HG02852 (cell line): ENCODE measurements around the gene ZNF618.

Experiments used
- ATAC-seq: cut with Tn5 transposase; IDR thresholded peaks from one replicate; pipeline ENCODE4 v1.9.1; 2021; ENCODE audit warnings: mild to moderate bottlenecking, moderate library complexity; ENCODE audit not compliant: unreplicated experiment

Gene ZNF618

GRCh38 chr9:113932906-113933584, 56.9 kb downstream of the ZNF618 start:
- ATAC-seq: no peak

DNA sequence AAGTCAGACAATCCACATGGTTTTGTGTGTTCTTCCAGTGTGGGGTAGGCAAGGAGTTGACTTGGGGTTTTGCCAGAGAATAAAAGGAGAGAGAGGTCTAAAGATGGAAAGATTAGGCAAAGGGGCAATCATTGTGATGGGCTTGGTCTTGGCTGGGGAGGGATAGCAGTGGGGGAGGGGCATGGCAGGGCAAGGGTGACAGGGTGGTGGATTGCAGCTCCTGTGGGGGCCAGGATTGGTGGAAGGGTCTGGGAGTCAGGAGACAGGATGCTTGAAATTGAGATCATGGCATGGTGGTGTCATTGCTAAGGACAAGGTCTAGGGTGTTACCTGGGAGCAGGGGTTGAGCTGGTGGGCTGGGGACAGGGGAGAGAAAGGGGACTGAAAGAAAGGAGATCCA, 57.6 kb downstream of the ZNF618 start:
- ATAC-seq: no peak

DNA sequence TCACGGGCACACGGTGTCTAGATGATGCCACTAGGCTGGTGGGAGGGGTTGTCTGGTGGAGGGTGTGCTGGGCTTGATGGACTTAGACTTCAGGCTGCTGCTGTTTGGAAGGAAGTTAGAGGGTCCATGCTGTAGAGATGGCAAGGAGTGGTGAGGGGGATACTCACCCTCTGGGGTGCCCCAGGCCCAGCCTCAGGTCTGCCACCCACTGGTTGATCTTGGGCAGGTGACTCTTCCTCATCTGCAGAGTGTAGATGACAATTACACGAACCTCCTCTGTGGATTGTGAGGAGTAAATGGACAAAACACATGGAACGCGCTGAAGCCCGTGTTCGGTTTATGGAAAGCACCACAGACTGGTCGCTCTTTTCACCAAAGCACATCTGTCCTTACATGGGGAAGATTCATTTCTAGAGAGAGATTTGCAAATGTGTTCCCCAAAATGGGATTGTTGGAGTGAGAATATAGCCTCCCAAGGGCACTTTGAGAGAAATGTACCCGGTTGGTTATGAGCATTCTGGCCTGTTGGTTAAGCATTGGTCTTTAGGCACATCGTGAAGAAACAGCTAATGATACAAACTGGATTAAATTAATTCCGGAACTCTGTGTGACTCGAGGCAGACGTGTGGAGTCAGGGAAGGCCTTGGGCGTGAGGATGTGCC, 58.2 kb downstream of the ZNF618 start:
- no peak for ATAC-seq

GRCh38 chr9:113934829-113935676, 58.9 kb downstream of the ZNF618 start:
- ATAC-seq: no peak

DNA sequence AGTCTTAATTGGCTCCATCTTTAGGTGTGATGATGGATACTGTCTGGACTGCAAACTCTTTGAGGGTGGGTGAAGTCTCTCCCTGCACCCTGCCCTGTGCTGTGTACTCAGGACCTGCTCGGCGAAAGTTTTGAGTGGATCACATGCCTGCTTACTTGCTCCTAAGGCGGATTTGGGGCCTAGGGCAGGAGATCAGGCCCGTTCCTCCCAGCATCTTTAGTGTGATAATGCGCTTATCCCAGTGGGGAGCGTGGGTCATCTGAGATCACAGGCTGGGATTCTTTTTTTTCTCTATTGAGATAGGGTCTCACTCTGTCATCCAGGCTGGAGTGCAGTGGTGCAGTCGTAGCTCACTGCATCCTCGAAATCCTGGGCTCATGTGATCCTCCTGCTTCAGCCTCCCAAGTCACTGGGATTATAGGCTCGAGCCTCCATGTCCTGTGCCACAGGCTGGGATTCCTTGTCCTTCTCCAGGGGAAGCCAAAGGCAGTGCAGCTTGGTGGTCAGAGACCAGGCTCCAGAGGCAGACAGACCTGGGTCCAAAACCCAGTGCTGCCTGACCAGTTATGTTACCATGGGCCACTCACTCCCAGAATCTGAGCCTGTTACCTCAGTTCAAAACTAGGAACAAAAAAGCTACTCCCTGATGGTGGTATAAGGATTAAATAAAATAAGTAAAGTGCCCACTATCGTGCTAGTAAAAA, 59.7 kb downstream of the ZNF618 start:
- no peak for ATAC-seq

GRCh38 chr9:113940077-113940476, 64.0 kb downstream of the ZNF618 start:
- ATAC-seq: no peak

- ATAC-seq: no peak
These were observed 64.9 kb downstream of the ZNF618 start for GRCh38 chr9:113941056-113941455.

DNA sequence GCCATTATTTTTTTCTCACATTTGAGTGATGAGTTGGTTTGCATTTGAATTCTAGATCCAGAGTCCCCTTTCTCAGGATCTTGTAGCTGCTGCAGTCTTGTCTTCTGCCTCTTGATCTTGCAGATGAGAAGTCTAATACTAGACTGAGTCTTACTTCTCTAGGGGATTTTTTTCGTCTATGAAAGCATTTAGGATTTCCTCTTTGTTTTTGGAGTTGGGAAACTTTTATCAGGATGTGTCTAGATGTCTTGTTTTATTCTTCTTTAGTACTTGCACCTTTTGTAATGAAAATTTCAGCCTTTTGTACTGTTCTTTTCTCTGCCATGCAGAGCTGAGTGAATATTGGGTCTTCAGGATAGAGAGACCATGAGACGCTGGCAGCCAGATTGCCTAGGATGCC, 65.4 kb downstream of the ZNF618 start:
- no peak for ATAC-seq

DNA sequence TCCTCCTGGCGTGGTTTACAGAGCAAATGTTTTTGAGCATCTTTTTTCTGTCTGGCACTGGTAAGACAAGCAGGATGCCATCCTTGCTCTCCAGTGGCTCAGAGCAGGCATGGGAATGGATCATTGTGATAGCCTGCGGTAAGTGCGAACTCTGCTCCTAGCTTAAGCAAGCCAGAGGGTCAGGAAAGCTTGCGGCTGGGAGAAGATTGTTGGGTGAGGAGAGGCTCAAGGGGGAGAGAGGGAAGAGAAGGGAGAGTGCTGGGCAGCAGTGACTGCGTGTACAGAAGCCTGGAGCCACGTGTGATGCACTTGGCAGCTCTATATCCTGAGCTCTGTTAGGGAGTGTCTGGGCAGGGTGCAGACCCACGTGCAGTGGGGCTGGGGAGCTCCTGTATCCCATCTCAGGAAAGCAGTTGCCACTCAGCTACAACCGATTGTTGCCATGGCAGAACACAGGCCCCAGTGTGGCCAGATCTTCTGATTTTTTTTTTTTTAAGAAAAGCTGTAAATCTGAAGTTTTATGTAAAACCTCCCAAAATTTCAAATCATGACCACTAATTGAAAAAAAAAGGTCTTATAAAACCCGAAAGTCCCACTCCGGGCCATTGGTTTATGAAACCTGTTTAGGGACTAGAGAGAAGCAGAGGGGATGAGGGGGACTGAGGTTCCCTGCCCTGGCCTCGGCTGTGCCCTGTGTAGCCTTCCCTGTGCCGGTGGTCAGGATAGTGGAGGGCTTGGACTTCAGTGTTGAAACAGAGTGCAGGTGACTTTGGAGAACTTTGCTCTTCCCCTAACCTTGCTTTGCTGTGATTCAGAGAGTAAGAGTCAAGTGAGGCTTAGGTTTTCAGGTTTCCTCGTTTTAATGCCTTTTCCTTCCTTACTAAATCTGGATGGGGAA, 67.3 kb downstream of the ZNF618 start:
- ATAC-seq: no peak

- ATAC-seq: no peak
These were observed 69.7 kb downstream of the ZNF618 start for GRCh38 chr9:113945784-113946183.

GRCh38 chr9:113946496-113947115, 70.5 kb downstream of the ZNF618 start:
- ATAC-seq: no peak

DNA sequence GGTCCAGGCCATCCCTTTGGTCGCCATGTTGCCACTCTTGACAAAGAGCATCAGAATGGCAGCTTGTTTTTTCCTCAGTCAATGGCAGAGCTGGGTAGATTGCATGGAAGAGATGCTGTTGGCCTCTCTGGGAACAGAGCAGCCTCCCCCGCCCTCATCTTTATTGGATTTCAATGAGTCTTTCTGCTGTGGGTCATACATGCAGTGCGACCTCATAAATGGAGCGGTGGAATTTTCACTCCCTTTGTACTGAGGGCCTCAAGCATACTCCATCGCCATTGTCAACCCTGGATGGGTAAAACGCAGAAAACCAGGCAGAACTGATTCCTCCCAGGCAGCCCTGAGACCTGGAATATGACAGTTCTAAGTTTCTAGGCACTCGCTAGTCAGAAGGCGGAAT, 71.8 kb downstream of the ZNF618 start:
- ATAC-seq: no peak

DNA sequence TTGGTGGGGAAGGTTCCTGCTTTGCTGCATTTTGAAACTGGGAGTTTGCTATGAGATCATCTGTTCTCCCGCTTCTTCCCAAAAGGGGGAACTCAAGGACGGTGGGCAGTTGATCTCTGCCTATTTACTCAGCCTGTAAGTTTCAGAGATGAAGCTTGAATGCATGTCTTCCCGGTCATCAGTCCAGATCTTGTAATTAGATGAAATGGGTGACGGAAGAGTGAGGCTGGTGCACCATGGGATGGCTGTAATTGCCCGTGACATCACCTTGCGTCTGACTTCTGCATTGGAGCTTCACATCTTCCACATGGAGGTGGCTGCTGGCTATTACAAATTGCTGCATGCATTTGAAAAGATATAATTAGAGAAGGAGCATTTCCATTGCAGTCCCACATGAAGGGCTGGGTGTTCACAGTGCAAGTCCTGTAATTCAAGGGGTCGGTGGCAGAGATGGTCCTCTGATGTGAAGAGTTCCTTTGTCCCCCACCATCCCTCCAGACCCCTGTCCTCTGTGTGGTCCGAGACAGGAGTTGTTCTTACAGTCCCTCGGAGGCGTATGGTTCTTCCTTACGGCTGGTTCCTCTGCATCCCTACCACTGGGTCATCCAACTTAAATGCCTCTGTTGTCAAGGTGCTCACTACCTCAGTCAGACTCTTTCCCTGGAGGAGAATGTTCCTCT, 72.9 kb downstream of the ZNF618 start:
- no peak for ATAC-seq

DNA sequence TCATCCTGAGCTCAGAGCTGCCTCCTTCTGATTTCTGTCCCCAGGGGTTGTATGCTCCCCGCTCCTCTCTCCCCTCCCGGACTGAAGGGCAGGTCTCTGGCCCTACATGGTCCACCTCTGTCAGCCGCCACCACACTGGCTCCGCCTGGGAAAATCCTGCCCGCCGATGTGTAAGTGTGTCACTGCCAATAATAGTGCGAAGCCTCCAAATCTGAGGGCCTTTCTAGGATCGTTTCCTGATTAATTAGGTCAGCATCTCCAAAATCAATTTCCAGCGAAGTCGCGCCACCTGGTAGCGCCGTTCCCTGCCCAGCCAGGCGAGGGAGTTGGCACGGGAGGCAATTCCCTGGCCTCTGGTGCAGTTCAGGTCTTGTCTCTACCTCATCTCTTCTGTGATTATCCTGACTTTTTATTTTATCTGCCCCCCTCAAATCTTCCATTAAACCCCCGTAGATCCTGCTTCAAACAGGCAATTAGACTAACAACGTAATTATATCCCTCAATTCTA, 73.5 kb downstream of the ZNF618 start:
- ATAC-seq: no peak

GRCh38 chr9:113950195-113951031, 74.3 kb downstream of the ZNF618 start:
- no peak for ATAC-seq

- ATAC-seq: no peak
These were observed 74.9 kb downstream of the ZNF618 start for GRCh38 chr9:113951032-113951372.

DNA sequence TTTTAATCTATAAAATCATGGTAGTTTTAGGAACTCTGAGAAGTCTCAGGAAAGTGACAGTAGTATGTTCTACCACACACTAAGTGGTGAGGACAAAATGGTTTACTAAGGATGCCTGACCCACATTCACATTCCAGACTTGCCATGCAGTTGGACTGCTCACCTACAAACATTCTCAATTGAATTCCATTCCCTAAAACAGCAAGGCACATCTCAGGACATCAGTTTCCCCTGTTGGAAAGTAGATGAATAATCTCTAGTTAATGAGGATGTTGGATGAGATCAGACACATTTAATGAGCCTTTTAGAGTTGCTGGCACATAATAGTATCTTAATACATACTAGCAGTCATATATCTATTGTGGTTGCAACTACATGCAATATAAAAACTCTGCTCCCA, 76.6 kb downstream of the ZNF618 start:
- ATAC-seq: no peak

DNA sequence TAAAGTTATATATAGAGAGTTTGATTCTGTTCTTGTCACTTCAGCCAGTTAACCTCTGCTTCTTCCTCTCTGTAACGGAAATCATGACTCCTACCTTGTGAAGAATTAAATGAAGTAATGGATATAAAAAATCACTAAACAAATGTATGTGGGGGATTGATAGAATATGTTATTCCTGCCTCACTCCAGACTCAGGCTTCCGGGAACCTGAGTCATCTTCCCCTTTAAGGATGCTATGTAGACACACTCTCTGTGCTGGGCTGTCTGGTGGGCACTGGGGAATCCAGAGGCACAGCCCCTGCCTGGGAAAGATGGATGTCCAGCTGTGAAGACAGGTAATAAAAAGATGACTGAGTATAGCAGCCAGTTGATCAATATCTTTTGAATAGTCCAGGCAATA, 77.4 kb downstream of the ZNF618 start:
- ATAC-seq: no peak
